Parathyroid adenoma (tissue), 2 donors: ENCODE measurements around the gene NUP153.
A peak's percentile ranks its signal among the peaks of the same experiment; 100 is the strongest.

Source experiments
- H2AFZ ChIP-seq: fragments of 300-600 bp; sonication (generic); one replicate; pipeline ENCODE4 v1.7.0; 2017; ENCODE audit warnings: antibody characterized with exemption, mild to moderate bottlenecking
- H3K27ac ChIP-seq: fragments of 300-600 bp; sonication (generic); one replicate; pipeline ENCODE4 v1.7.0; 2017
- H3K27me3 ChIP-seq: fragments of 300-600 bp; sonication (generic); one replicate; pipeline ENCODE4 v1.7.0; 2017; ENCODE audit warnings: low read length; ENCODE audit not compliant: control insufficient read depth, insufficient read depth
- H3K36me3 ChIP-seq: fragments of 300-600 bp; sonication (generic); one replicate; pipeline ENCODE4 v1.7.0; 2017; ENCODE audit warnings: low read length; ENCODE audit not compliant: control insufficient read depth, insufficient read depth
- H3K4me1 ChIP-seq: fragments of 300-600 bp; sonication (generic); one replicate; pipeline ENCODE4 v1.7.0; 2017; ENCODE audit warnings: control low read depth
- H3K4me2 ChIP-seq: fragments of 300-600 bp; sonication (generic); one replicate; pipeline ENCODE4 v1.7.0; 2017; ENCODE audit warnings: low read length
- H3K4me3 ChIP-seq: fragments of 300-600 bp; sonication (generic); one replicate; pipeline ENCODE4 v1.7.0; 2017; ENCODE audit warnings: low read depth, low read length
- H3K79me2 ChIP-seq: fragments of 300-600 bp; sonication (generic); one replicate; pipeline ENCODE4 v1.7.0; 2017; ENCODE audit warnings: control low read depth
- H3K9ac ChIP-seq: fragments of 300-600 bp; sonication (generic); one replicate; pipeline ENCODE4 v1.7.0; 2017; ENCODE audit warnings: mild to moderate bottlenecking
- H3K9me3 ChIP-seq: fragments of 300-600 bp; sonication (generic); one replicate; pipeline ENCODE4 v1.7.0; 2017; ENCODE audit warnings: low read length; ENCODE audit not compliant: control insufficient read depth
- TF ChIP-seq, protein P1 (sequence below): fragments of 300-600 bp; sonication (generic); IDR thresholded peaks from one replicate; pipeline ENCODE4 v1.7.0; 2017; ENCODE audit warnings: antibody characterized with exemption, mild to moderate bottlenecking
- donor health status: primary hyperparathyroidism.

NUP153 gene

DNA sequence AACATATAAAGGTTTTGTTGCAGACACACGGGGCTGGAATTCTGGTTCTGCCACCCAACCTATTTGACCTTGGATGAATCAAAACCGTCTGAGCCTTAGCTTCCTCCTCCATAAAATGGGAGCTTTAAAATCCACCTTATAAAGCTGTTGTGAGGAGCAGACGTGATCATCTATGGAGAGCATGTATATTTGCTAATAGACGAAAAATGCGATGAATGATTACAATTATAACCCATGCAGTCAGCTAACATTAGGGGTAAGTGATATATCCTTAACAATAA is 586 bp upstream of the NUP153 start:
- Histone ChIP-seq H3K79me2 (peaks cover 19% of the 10 kb centered on the region), H3K9me3 (no peaks in the 10 kb centered on the region), H3K27me3 (no peaks in the 10 kb centered on the region), H3K4me1 (peaks cover 3% of the 10 kb centered on the region), H3K4me2 (peak overlapping the region; percentile 61), H3K36me3 (no peaks in the 10 kb centered on the region), H3K27ac (peak overlapping the region; percentile 93), H2AFZ (peak overlapping the region; percentile 90), H3K4me3 (peak overlapping the region; percentile 86), H3K9ac (no peak overlapping the region)
- TF ChIP-seq, protein P1, sequence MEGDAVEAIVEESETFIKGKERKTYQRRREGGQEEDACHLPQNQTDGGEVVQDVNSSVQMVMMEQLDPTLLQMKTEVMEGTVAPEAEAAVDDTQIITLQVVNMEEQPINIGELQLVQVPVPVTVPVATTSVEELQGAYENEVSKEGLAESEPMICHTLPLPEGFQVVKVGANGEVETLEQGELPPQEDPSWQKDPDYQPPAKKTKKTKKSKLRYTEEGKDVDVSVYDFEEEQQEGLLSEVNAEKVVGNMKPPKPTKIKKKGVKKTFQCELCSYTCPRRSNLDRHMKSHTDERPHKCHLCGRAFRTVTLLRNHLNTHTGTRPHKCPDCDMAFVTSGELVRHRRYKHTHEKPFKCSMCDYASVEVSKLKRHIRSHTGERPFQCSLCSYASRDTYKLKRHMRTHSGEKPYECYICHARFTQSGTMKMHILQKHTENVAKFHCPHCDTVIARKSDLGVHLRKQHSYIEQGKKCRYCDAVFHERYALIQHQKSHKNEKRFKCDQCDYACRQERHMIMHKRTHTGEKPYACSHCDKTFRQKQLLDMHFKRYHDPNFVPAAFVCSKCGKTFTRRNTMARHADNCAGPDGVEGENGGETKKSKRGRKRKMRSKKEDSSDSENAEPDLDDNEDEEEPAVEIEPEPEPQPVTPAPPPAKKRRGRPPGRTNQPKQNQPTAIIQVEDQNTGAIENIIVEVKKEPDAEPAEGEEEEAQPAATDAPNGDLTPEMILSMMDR, result no peak

DNA sequence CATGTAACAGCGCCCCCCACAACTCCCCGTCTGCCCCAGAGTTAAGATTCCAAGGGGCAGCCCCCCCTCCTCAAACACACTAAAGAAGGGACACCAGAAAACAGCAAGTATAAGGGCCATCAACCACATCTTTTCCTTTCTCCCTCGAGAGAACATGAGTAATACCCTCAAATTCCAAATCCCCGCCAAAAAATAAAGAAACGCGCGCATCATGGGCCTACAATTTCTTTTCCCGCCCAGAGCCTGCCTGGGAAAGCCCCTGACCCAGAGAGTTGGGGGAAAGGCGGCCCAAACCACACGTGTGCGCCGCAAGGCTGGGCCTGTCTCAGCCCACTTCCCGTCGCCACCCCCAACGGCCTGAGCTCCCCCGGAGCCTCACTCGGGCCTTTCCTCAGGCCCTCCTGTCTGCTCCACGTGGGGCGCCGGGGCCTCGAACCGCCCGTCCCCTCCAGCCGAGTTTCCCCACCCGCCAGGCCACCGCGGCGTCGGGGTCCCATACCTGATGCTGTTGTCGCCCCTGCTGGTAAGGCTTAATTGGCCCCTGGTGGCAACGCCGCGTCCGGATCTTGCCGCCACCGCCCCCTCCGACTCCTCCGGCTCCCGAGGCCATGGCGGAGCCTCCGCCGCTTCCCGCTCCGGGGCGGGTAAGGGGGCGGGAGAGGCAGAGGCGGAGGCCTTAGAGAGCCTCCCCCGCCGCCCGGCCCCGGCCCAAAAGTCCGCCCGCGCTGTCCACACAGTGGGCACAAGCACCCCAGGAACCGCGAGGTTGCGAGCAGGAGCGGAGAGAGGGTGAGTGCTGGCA is 746 bp downstream of the NUP153 start:
- Histone ChIP-seq H3K4me1 (peaks cover 3% of the 10 kb centered on the region), H3K36me3 (no peaks in the 10 kb centered on the region), H3K4me2 (peak overlapping the region; percentile 61), H3K27ac (peak overlapping the region; percentile 93), H2AFZ (peak overlapping the region; percentile 90), H3K27me3 (no peaks in the 10 kb centered on the region), H3K79me2 (peaks cover 31% of the 10 kb centered on the region), H3K9me3 (no peaks in the 10 kb centered on the region), H3K9ac (peak overlapping the region; percentile 90), H3K4me3 (peak overlapping the region; percentile 86)
- TF ChIP-seq, protein P1, result peak; percentile 13

- Histone ChIP-seq H3K9ac (peak overlapping the region; percentile 90), H3K27me3 (no peaks in the 10 kb centered on the region), H3K36me3 (no peaks in the 10 kb centered on the region), H3K4me3 (peak overlapping the region; percentile 86), H3K9me3 (no peaks in the 10 kb centered on the region), H3K27ac (peak overlapping the region; percentile 93), H2AFZ (peak overlapping the region; percentile 90), H3K79me2 (peaks cover 34% of the 10 kb centered on the region), H3K4me2 (peak overlapping the region; percentile 61), H3K4me1 (peaks cover 3% of the 10 kb centered on the region)
- TF ChIP-seq, protein P1, result no peak
These were observed 1.3 kb downstream of the NUP153 start for GRCh38 chr6:17705428-17705777.

DNA sequence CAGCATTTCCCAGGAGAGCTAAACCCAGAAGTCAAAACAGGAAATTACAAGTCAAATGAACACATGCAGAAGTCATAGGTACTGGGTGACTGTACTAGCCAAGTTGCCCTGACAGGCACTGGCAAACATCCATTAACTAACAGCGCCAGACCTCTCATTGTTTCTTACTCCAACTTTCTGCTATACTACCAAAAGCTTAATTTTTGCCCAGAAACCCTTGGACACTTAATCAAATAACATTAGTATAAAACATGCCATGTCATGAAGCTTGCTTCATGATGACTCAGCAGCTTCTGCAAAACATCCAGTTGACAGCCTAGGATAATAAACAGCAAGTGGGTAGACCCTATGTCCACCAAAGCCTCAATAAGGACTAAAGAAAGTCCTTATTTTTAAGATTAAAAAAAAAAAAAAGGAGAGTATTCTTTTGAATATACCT is 3.5 kb downstream of the NUP153 start:
- H3K4me3 ChIP-seq, result no peak overlapping the region
- no peak overlapping the region for H3K27ac ChIP-seq
- H3K79me2 ChIP-seq, result peaks cover 36% of the 10 kb centered on the region
- H3K9me3 ChIP-seq, result no peaks in the 10 kb centered on the region
- H2AFZ ChIP-seq, result no peak overlapping the region
- H3K9ac ChIP-seq, result no peak overlapping the region
- peak overlapping the region; percentile 27 for H3K4me2 ChIP-seq
- H3K4me1 ChIP-seq, result peaks cover 3% of the 10 kb centered on the region
- TF ChIP-seq, protein P1, result no peak
- no peaks in the 10 kb centered on the region for H3K27me3 ChIP-seq
- no peaks in the 10 kb centered on the region for H3K36me3 ChIP-seq
